GM23338 (cell line): Measurements from ENCODE around the gene PCDHGA10.
"Not testable (repeated sequence)": the region's sequence is repeated elsewhere in the genome, so short reads cannot be mapped to it uniquely, and the experiment has no call there.

Experiments
- CREB1 ChIP-seq: fragments of 250-450 bp; sonication (Bioruptor Pico); IDR thresholded peaks from 2 replicates; pipeline ENCODE4 v1.5.0; 2020; ENCODE audit warnings: low read depth, mild to moderate bottlenecking, moderate library complexity
- CTCF ChIP-seq, 2 experiments: fragments of 200-600 bp in 1 of 2; sonication (generic) in 1 of 2; conservative IDR thresholded peaks; 2 replicates each; pipeline versions ENCODE4 v1.5.1 to v1.6.1; 2016 to 2017; ENCODE audit warnings: antibody characterized with exemption in 2 of 2, low read depth in 2 of 2, mild to moderate bottlenecking in 2 of 2, moderate library complexity in 1 of 2
- ETS1 ChIP-seq: IDR thresholded peaks from 2 replicates; pipeline ENCODE4 v1.6.1; 2016; ENCODE audit warnings: antibody characterized with exemption
- POLR2AphosphoS5 ChIP-seq: IDR thresholded peaks from 2 replicates; pipeline ENCODE4 v1.6.1; 2016; ENCODE audit warnings: antibody characterized with exemption, low read depth
- REST ChIP-seq: IDR thresholded peaks from one replicate; pipeline ENCODE4 v1.6.1; 2018; ENCODE audit warnings: antibody characterized with exemption; ENCODE audit not compliant: unreplicated experiment

GRCh38 chr5:141417494-141418172, 4.8 kb downstream of the PCDHGA10 start, which contains the start of gene PCDHGB7:
- peak; percentile 74 to 79 for TF ChIP-seq CTCF (conservative IDR thresholded peaks at IDR 0.05; ENCODE audit: low read depth in 2 of 2)
- not testable (repeated sequence) for TF ChIP-seq POLR2AphosphoS5, REST, ETS1
- TF ChIP-seq CREB1 (CRISPR knock-in tag): 0 out of 2 replicates have a peak, but pooled peaks have one; percentile 62
